ELR (cell line): ENCODE measurements around the gene ZNF133.

Source experiments
- DNase-seq: peaks from one replicate; pipeline ENCODE4 v3.0.0-alpha.2; 2015; ENCODE audit warnings: low read depth

The ZNF133 gene

GRCh38 chr20:18361678-18362077, 73.4 kb downstream of the ZNF133 start:
- no peak for DNase-seq

- no peak for DNase-seq
These were observed 74.6 kb downstream of the ZNF133 start for GRCh38 chr20:18362916-18363315.

DNA sequence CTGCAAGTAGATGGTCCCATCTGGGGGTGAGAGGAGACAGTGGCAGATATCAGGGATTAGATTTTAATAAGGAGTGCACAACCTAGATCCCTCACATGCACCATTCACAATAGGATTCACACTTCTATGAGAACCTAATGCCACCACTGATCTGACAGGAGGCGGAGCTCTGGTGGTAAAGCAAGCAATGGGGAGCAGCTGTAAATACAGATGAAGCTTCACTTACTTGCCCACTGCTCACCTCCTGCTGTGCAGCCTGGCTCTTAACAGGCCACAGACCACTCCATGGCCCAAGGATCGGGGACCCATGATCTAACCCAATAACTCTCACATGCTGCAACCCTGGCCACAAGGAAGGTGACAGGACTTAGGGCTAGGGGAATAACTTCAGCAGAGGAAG, 75.4 kb downstream of the ZNF133 start:
- DNase-seq, result no peak

DNA sequence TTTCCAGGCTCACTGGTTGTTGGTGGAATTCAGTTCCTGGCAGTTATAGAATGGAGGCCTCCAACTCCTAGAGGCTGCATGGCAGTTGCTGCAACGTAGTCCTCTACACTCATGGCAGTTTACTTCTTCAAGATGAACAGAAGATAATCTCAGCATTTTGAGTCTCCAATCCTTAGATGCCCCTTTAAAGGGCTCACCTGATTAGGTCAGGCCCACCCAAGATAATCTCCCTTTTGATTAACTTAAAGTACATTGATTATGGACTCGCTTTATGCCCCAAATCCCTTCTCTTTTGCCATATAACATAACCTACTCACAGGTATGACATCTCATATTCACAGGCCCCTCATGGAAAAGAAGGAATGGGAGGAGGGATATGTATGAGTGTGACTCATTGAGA, 76.4 kb downstream of the ZNF133 start:
- no peak for DNase-seq
